ENCODE results near the gene KCNN2.

Gene KCNN2

DNA sequence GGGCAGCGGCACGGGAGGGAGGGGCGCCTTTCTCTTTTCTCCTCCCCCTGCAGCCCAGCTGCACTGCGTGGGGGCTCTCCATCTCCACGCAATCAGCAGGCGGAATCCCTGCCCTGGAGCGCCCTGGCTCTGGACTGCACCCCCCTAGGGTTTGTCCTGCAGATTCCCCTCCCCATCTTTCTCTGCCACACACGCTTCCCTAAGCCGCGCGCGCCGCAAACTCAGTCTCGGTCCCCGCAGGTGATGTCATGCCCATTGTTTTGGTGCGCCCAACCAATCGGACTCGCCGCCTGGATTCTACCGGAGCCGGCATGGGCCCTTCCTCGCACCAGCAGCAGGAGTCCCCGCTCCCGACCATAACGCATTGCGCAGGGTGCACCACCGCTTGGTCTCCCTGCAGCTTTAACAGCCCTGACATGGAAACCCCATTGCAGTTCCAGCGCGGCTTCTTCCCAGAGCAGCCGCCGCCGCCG is at the start of gene KCNN2:
Gene KCNN2 (plus strand): TSS at position 347 of the 473 bp plus-strand sequence. CDS start 70 bp downstream, at position 417.
- DNase-seq = peak; percentile 51

- no peak for DNase-seq
Observed at GRCh38 chr5:114312658-114313057, 49.2 kb upstream of the KCNN2 start.

DNA sequence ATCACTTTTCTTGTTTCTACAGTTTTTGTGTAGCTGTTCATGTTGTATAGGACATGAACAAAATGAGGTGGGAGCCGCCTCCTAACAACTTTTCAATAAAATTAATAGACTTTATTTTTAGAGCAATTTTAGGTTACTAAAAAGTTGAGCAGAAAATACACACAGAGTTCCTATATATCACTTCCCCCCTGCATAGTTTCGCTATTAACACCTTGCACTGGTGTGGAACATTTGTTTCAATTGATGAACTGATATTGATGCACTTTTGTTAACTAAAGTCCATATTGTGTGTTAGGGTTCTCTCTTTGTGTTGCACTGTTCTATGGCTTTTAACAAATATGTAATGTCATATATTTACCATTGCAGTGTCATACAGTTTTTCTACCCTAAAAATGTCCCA is 47.8 kb upstream of the KCNN2 start:
- DNase-seq = no peak

DNA sequence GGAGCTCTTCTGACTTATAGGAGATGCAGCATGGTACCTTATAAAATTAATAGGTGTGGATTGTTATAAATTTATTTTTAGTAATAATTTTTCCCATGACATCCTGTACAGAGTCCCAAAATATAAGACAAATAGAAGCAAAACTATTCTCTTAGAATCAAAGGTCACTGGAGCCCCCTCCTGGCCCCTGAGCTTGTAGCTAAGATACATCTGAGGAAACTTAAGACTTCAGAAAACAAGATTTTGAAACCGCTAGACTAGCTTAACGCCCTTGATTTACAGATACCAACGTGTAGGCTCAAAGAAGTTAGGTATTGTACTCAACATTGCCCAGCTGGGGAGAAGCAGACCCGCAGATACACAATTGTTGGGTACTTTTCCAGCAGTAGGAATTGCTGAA is 45.7 kb upstream of the KCNN2 start:
- no peak for DNase-seq

DNA sequence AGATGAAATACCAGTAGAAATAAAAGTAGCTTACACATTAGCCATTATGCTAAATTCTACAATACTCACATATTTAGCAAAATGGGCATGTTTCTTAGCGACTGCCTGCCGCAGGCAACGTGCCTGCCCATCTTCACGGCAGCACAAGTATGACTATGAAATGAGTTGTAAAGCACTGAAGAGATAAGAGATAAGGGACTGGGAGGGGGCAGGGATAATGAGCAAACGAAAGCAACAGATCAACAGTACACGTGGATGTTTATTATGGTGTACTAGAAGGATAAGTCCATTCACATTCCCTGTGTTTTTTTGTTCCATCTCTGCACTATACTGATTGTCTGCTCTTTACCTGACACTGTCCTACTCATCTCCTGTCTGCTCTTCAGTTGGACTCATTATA is 44.1 kb upstream of the KCNN2 start:
- DNase-seq = no peak

DNA sequence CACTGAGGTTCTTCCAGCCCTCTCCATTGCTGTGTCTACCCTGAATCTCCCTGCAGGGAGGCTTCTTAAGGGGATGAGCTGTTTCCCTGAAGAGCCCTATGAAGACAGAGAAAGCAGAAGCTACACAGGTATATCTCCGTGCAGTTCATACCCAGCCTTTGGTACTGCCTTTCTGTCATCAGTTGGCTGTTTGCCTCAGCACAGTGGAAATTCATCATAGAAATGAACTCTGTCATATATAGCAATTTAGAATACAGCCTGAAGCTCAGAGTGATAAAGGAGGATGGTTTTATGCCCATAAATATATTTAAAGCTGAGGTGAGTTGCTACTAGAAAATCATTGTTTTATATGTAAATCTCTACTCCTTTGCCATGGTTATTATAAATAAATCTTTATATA is 42.6 kb upstream of the KCNN2 start:
- DNase-seq = no peak

DNA sequence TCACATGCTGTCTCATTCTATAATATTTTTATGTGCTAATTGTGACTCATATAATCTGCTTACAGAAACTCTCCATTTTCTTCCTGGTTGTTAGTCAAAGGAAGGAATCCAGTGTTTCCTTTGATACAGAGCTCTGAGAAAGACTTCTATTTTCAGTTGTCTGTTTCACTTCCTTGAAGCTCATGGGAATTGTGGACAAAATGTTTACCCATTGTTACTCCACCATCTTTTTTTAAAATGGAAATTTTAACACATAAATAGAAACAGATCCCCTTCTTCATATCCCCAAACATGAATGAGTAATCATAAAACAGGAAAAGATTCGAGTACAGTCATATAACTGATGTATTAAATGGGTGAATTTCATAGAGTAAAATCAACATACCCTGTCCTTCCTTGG is 42.0 kb upstream of the KCNN2 start:
- DNase-seq = no peak

- DNase-seq = no peak
Observed at GRCh38 chr5:114324282-114324681, 37.6 kb upstream of the KCNN2 start.

DNA sequence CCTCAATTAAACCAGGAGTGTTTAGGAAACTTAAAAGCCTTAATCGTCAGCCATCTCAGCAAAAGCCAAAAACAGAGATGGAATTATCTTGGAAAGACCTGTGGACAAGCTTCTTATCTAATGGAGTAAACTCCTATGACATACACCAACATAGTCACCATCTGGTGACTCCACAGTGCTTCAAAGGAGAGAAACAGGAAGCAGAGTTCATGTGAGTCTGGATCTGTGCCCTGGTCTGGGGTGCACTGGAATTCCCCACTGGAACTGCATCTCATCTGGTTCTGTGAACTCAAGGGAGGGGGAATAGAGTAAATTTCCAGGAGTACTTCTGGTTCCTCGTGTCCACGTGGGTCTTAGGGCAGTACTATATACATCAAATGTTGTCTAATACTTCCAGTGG is 36.3 kb upstream of the KCNN2 start:
- no peak for DNase-seq

- DNase-seq = no peak
Observed at GRCh38 chr5:114327474-114327873, 34.4 kb upstream of the KCNN2 start.

GRCh38 chr5:114327987-114328386 is 33.9 kb upstream of the KCNN2 start:
- DNase-seq = no peak

GRCh38 chr5:114330916-114331531 is 30.8 kb upstream of the KCNN2 start:
- DNase-seq = no peak

DNA sequence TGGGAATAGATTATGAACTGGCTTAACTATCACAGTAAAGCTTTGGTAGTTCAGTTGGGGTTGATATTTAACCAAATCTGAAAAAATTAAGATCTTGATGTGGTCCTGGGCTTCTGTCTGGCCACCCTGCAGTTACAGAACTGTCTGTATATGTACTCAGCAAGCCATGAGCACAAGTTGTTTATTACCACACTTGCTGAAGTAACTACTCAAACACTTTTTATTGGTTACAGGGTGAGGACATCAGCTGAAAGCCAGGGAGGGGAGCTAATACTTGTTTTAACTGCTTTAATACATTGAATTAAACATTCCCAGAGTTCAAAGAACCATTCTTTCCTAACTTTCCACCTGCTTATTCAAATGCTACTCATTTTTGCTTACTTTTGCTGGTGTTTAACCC is 29.4 kb upstream of the KCNN2 start:
- no peak for DNase-seq

DNA sequence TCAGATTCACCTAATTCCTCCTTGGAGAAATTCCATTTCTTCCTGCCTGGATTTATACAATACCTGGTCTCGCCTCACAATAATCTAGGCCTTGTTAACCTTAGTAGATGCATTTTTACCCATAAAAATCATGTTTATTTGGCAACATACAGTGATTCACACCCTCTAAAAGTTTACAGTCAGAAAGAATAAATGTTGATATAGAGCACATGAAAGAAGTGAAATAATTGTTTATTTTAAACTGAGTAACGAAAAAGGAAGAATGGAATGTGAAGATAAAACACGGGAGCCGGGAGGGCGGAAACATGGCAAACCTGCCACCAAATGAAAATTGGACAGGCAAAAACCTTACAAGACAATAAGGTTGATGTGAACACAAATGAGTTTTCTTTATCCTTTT is 28.9 kb upstream of the KCNN2 start:
- no peak for DNase-seq

DNA sequence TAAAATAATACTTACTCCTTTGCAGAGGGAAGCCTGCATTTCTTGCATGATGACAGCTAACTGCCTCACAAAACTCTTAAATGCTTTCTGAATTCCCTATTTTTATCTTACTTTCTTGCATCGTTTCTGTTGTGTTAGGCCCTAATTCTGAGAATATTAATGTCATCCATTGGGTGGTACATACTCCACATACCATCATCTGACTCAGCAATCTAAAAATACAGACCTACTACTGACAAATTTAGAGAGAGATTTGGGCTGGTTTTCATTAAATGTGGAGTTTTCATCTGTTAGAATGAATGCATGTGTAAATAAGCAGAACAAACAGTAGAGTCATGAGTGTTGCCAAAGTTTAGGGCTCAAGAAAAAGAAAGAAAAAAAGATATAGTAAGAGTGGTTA is 26.5 kb upstream of the KCNN2 start:
- no peak for DNase-seq

- no peak for DNase-seq
Observed at GRCh38 chr5:114339108-114339507, 22.8 kb upstream of the KCNN2 start.

DNA sequence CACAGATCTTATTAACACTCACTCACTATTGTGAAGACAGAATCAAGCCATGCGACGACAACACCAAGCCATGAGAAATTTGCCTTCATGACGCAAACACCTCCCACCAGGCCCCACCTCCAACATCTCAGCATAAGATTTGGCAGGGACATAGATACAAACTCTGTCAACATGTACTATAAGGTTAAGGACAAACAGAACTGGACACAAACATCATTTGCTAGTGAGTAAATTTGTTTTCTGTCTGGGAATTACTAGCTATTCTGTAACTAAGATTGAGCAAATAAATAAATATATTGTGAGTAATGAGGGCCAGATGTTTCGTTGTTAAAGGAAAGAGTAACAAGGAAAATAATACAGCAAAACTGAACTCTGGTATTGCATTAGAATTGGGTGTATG is 15.7 kb upstream of the KCNN2 start:
- no peak for DNase-seq

DNA sequence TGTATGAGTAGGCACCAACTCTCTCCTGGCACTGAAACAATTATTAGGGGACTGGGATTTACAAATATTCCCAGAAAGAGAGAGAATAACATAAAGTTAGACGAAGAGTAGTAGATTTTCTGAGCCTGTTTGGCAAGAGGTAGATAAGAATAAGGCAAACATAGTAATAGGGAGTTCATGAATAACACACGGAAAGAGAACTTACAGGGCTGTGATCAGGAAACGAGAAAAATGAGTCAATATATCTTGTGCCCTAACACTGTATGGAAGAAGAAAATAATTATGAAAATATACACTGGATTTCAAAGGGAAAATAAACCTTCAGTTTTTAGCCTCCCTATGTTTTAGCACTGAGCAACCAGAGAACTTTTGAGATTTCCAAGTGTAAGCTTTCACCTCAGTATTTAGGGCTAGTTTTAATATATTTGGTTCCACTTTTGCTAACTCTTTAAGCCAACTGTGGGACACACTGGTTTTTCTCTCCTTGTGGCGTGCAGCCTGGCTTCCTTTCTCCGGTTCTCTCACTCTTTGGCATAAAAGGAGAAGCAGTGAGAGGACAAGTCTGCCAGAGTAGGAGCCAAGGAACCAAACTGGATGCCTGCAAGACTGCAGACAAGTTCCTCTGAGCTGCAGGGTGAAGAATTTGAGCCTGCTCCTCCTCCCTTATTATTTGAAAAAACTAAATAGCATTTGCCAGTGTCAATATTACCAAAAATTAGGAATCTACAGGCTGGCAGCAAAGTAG is 6.6 kb upstream of the KCNN2 start:
- no peak for DNase-seq

DNA sequence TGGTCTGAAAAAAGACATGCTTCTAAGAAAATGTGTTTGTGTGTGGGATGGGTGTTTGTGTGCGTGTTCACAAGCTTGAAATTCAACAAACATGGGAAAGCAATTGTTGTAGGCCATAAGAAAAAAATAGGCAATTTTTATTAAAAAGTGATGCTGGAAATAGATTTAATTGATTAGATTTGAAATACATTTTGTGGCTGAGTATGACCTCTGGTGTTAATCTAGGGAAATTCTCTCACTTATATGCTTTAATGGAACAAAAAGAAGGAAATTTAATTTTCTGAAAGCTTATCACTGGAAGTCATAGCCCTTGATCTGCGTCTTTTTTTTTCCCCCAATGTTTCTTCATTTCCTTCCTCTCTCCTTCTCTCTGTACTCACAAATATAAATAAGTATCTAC is 3.5 kb upstream of the KCNN2 start:
- no peak for DNase-seq

DNA sequence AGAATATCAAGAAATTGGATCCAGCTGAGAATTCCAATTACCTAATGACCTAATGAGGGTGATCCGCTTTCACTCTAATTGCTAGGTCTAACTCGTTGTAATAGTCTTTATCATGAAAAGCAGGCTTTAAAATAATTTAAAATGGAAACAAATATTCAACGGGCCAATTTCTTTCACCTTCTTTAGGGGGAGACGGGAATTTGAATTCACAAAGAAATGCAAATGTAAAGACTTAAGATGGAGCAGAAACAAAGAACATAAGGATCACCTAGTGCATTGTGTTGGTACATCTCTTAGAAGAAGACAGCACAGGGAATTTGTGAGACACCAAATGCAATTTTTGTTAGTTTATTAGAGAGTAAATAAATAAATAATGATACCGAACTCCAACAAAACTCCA is 1.5 kb upstream of the KCNN2 start:
- no peak for DNase-seq

DNA sequence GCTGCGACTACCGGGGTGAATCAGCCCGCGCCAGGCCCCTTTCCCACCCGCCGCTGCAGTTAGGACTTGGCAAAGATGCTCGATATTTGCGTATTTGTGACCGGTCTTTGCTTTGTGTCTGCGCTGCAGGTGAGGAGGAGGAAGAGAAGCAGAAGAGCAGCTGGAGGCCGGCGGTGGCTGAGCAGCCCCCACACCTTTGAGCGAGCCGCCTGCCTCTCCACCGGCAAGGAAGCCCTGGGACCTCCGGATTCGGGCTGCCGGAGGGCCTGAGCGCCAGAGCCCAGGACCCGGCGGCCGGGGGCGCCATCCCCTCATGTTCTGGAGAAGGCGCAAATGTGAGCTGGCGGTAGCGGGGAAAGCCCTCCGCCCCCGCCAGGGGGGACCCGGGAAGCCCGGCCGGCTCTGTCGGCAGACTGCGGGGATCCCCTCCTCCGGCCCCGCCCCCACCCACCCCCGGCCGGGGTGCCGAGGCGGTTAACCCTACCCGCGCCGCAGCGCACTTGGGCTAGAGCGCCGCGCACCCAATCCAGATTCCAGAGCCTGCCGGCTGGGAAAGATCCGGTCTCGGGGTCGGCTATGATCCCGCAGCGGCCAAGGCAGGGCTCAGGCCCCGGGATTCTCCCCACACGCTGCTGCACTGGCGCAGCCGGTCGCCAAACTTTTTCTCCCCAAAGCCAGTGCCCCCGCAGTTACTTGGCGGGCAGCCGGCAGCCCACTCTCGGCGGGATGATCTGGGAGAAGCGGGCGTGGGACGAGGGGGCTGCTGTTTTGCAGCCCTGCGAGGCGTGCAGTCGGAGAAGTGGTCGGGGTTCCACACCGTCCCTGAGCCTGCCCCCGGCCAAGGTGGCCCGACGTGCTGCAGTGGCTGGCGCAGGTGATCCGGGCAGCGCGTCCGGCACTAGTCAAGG is 800 bp upstream of the KCNN2 start:
- no peak for DNase-seq

DNA sequence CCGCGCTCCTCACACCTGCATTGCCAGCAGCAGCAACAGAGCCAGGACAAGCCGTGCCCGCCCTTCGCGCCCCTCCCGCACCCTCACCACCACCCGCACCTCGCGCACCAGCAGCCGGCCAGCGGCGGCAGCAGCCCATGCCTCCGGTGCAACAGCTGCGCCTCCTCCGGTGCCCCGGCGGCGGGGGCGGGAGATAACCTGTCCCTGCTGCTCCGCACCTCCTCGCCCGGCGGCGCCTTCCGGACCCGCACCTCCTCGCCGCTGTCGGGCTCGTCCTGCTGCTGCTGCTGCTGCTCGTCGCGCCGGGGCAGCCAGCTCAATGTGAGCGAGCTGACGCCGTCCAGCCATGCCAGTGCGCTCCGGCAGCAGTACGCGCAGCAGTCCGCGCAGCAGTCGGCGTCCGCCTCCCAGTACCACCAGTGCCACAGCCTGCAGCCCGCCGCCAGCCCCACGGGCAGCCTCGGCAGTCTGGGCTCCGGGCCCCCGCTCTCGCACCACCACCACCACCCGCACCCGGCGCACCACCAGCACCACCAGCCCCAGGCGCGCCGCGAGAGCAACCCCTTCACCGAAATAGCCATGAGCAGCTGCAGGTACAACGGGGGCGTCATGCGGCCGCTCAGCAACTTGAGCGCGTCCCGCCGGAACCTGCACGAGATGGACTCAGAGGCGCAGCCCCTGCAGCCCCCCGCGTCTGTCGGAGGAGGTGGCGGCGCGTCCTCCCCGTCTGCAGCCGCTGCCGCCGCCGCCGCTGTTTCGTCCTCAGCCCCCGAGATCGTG is 517 bp downstream of the KCNN2 start:
- peak; percentile 15 for DNase-seq
